Endothelial cell of hepatic sinusoid (primary cell): Measurements from ENCODE around the gene FAM184B.

Experiments
- in situ Hi-C: cut with HindIII; loops from 2 replicates; pipeline ENCODE4 v1.10.0; 2017; ENCODE audit warnings: low sequenced_read_pairs

Gene FAM184B

GRCh38 chr4:17587094-17587822 is 194.2 kb downstream of the FAM184B start:
- in situ Hi-C loops: no loop called here

GRCh38 chr4:17584521-17585213 is 196.8 kb downstream of the FAM184B start:
- in situ Hi-C loops: no loop called here

- in situ Hi-C loops: no loop called here
These were observed 197.5 kb downstream of the FAM184B start for GRCh38 chr4:17583941-17584340.

DNA sequence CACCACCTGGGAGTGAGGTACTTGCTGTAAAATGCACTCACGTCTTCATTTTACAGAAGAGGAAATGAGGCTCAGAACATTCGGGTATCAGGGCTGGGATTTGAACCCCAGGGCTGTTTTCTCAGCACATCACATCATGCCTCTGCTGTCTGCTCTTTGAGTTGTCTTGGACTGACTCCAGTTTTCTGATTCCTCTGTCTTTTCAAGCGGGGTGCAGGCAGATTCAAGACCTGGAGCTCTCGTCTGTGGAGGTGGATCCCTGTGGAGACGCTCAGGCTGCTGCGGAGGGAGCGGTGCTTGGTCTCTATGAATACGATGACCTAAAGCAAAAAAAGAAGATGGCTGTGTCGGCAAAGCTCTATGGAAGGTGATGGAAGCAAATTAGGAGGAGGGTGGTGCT is 198.1 kb downstream of the FAM184B start:
- in situ Hi-C loops: no loop called here

GRCh38 chr4:17580969-17581368 is 200.5 kb downstream of the FAM184B start:
- in situ Hi-C loops: no loop called here
